ENCODE data around the gene NEK3. TPM values are rescaled to one million over a fixed set of nuclear protein-coding genes. Genes with fewer than 3 reads are reported as not detected.
A peak's percentile ranks its signal among the peaks of the same experiment; 100 is the strongest.

The NEK3 gene
- polyA plus RNA-seq, 2 of the 4 experiments (the other 2 are of a cell fraction): 6.5 to 19.3 TPM

GRCh38 chr13:52136763-52137162, 22.6 kb downstream of the NEK3 start:
- ChIA-PET CTCF (interaction anchor here (0.7 kb wide), 1 partner anchor 241 kb away, joined by 3 read pairs; no protein-coding TSS in a partner anchor), POLR2A (no interaction called here)
- Histone ChIP-seq H3K4me1 (no peaks in the 10 kb centered on the region), H3K4me2 (no peak overlapping the region), H3K9me3 (no peaks in the 10 kb centered on the region), H3K4me3 (no peak overlapping the region), H3K27ac (no peak overlapping the region)
- FAIRE-seq (no peak), DNase-seq (ENCODE audit: low read depth in 1 of 2, low spot score in 1 of 2) (no peak), ATAC-seq (no peak)
- TF ChIP-seq CBX8 (IDR thresholded peaks at IDR 0.05): no peak
- TF ChIP-seq MAFK (IDR thresholded peaks at IDR 0.05; ENCODE audit: partially characterized antibody): peak; percentile 80

GRCh38 chr13:52130641-52131040, 28.8 kb downstream of the NEK3 start:
- CTCF ChIA-PET: interaction anchor here (0.6 kb wide), 1 partner anchor 138 kb away, joined by 3 read pairs; no protein-coding TSS in a partner anchor
- no peak overlapping the region for H3K27ac ChIP-seq
- no peak for ATAC-seq
- no peak for DNase-seq (ENCODE audit: low read depth in 1 of 2, low spot score in 1 of 2)
- no peak overlapping the region for H3K4me3 ChIP-seq
- H3K9me3 ChIP-seq: no peaks in the 10 kb centered on the region
- POLR2A ChIA-PET: no interaction called here
- H3K4me1 ChIP-seq: no peaks in the 10 kb centered on the region
- H3K4me2 ChIP-seq: no peak overlapping the region
- FAIRE-seq: no peak
- no peak for TF ChIP-seq ESRRA (IDR thresholded peaks at IDR 0.05; ENCODE audit: borderline replicate concordance, low read length)
- TF ChIP-seq POLR2AphosphoS2 (conservative IDR thresholded peaks at IDR 0.05; ENCODE audit: low read length): no peak

GRCh38 chr13:52128714-52129700, 30.4 kb downstream of the NEK3 start, which contains the start of gene NEK5:
Gene NEK5 (minus strand): TSS chr13:52129073. CDS start chr13:52127482, 1,591 bp downstream.
- peak within 1 kb of the TSS; percentile 63 for H3K4me3 ChIP-seq
- no peaks in the 10 kb centered on the region for H3K4me1 ChIP-seq
- peak within 1 kb of the TSS; percentile 87 for H3K4me2 ChIP-seq
- DNase-seq (ENCODE audit: low read depth in 1 of 2, low spot score in 1 of 2) (peak; percentile 47 to 70), FAIRE-seq (no peak), ATAC-seq (peak; percentile 93 to 95)
- ChIA-PET POLR2A (no interaction called here), CTCF (interaction anchor here (0.6 to 4.6 kb wide), 30 partner anchors 8 to 1003 kb away, joined by 3 to 81 read pairs (median 3); partner anchors contain the start of gene TMEM272)
- H3K27ac ChIP-seq: peak within 1 kb of the TSS in 1 of 2 experiments; percentile 79; a peak in 3 of 6 replicates
- no peak for TF ChIP-seq RARB (CRISPR knock-in tag; IDR thresholded peaks at IDR 0.05)
- TF ChIP-seq E2F6 (IDR thresholded peaks at IDR 0.05; ENCODE audit: borderline replicate concordance, low read depth): no peak
- no peak for TF ChIP-seq POLR2A (IDR thresholded peaks at IDR 0.05; ENCODE audit: low read length)
- TF ChIP-seq BHLHE40 (IDR thresholded peaks at IDR 0.05; ENCODE audit: low read depth, low read length): no peak
- TF ChIP-seq SMC3 (IDR thresholded peaks at IDR 0.05): peak; percentile 69
- TF ChIP-seq CTCF (IDR thresholded peaks at IDR 0.05): peak; percentile 65
- no peak for TF ChIP-seq EHF (CRISPR knock-in tag; IDR thresholded peaks at IDR 0.05)
- TF ChIP-seq RAD21 (conservative IDR thresholded peaks at IDR 0.05 in 1 of 2, IDR thresholded peaks at IDR 0.05 in 1 of 2): peak; percentile 40 to 66; a peak in 4 of 5 replicates
- TF ChIP-seq MAX (IDR thresholded peaks at IDR 0.05): peak; percentile 23; the same call in 1 of the 2 replicates
- 69% methylated on average over 21 of the region's 71 CpGs for WGBS (ENCODE audit: missing lambda C conversion rate)
- H3K9me3 ChIP-seq: no peaks in the 10 kb centered on the region
